HEK293T (cell line): ENCODE data around the gene ITPK1.

Experiments
- BHLHE40 ChIP-seq: fragments of 450-650 bp; IDR thresholded peaks from 2 replicates; pipeline ENCODE4 v1.6.1; 2016; ENCODE audit warnings: mild to moderate bottlenecking, moderate library complexity, borderline replicate concordance
- FOXK2 ChIP-seq: fragments of 450-650 bp; IDR thresholded peaks from 2 replicates; pipeline ENCODE4 v1.6.1; 2016; ENCODE audit warnings: mild to moderate bottlenecking
- PKNOX1 ChIP-seq: fragments of 450-650 bp; IDR thresholded peaks from 2 replicates; pipeline ENCODE4 v1.6.1; 2016
- SUZ12 ChIP-seq: fragments of 450-650 bp; IDR thresholded peaks from 2 replicates; pipeline ENCODE4 v1.6.1; 2016; ENCODE audit warnings: mild to moderate bottlenecking

GRCh38 chr14:93155667-93156066, 39.9 kb upstream of the ITPK1 start:
- TF ChIP-seq PKNOX1 (no peak), BHLHE40 (no peak), FOXK2 (no peak), SUZ12 (no peak)
